IPS-18a (cell line): ENCODE data around the gene PGR.

Source experiments
- H3K27ac ChIP-seq: one replicate; pipeline ENCODE4 v1.5.1; 2013; ENCODE audit warnings: low read length
- H3K27me3 ChIP-seq: one replicate; pipeline ENCODE4 v1.6.1; 2013; ENCODE audit warnings: mild to moderate bottlenecking, low read length; ENCODE audit not compliant: control insufficient read depth, insufficient read depth
- H3K36me3 ChIP-seq: one replicate; pipeline ENCODE4 v1.6.1; 2013; ENCODE audit warnings: low read depth, low read length; ENCODE audit not compliant: control insufficient read depth
- H3K4me1 ChIP-seq: one replicate; pipeline ENCODE4 v1.6.1; 2013; ENCODE audit warnings: low read depth, low read length; ENCODE audit not compliant: control insufficient read depth
- H3K4me3 ChIP-seq: one replicate; pipeline ENCODE4 v1.5.1; 2013; ENCODE audit warnings: low read length
- H3K9ac ChIP-seq: one replicate; pipeline ENCODE4 v1.6.1; 2013; ENCODE audit warnings: mild to moderate bottlenecking, low read length, moderate library complexity
- H3K9me3 ChIP-seq: one replicate; pipeline ENCODE4 v1.6.1; 2013; ENCODE audit warnings: low read depth, low read length; ENCODE audit not compliant: control insufficient read depth

PGR gene

DNA sequence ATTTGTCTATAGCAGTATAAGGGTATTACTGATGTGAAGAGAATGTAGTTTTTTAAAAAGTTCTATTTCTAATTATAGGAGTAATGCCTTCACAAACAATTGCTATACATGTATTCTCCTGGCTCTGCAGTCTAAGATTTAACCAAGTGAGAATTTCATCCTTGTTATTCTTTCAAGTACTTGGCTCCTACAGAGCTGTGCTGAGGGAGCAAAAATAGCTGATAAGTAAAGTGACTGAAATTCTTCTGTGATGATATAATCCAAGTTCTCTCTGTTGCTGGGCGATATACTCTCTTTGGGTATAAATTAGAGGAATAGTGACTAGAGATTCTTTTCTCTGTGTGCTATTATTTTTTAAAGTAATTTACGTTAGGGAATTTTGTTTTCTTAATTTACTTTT lies 68.0 kb downstream of the PGR start:
- Histone ChIP-seq H3K9ac (no peak overlapping the region), H3K4me3 (no peak overlapping the region), H3K36me3 (no peaks in the 10 kb centered on the region), H3K27me3 (no peaks in the 10 kb centered on the region), H3K4me1 (no peaks in the 10 kb centered on the region), H3K9me3 (no peaks in the 10 kb centered on the region), H3K27ac (no peak overlapping the region)

GRCh38 chr11:101059331-101059730 lies 70.3 kb downstream of the PGR start:
- H3K27ac ChIP-seq = no peak overlapping the region
- no peak overlapping the region for H3K4me3 ChIP-seq
- H3K4me1 ChIP-seq = no peaks in the 10 kb centered on the region

DNA sequence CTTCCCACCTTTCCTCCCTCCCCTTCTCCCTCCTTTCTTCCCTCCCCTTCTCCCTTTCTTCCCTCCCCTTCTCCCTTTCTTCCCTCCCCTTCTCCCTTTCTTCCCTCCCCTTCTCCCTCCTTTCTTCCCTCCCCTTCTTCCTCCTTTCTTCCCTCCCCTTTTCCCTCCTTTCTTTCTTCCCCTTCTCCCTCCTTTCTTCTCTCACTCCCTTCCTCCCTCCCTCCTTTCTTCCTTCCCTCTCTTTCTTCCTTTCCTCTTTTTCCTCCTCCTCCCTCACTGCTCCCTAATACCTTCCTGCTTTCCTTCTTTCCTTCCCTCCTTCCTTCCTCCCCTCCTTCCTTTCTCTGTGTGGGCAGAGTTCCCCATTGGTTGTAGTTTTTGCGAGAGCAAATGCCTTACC lies 76.1 kb downstream of the PGR start:
- no peaks in the 10 kb centered on the region for H3K9me3 ChIP-seq
- no peaks in the 10 kb centered on the region for H3K27me3 ChIP-seq
- H3K36me3 ChIP-seq = no peaks in the 10 kb centered on the region
- H3K4me3 ChIP-seq = no peak overlapping the region
- H3K4me1 ChIP-seq = no peaks in the 10 kb centered on the region
- H3K27ac ChIP-seq = no peak overlapping the region
- no peak overlapping the region for H3K9ac ChIP-seq

More at GRCh38 chr11:101059331-101059730, 70.3 kb downstream of the PGR start:
- Histone ChIP-seq H3K36me3 (no peaks in the 10 kb centered on the region), H3K9ac (no peak overlapping the region), H3K27me3 (no peaks in the 10 kb centered on the region), H3K9me3 (no peaks in the 10 kb centered on the region)

DNA sequence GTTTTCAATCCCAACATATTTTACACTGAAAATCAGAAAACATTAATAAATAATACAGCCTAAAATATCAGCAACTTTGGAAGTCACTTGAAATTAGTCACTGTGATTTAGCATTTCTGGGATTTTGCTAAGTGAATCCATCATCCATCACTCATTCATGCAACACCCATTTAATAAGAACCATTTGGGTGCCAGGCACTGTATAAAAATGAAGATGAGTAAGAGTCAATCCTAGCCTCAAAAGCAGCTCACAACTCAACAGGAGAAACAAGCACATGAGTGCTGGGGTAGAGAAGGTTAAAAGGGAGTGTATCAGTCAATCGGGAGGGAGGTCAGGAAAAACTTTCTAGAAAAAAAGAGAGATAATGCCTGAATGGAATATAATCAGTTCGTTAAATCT lies 77.9 kb downstream of the PGR start:
- no peak overlapping the region for H3K4me3 ChIP-seq
- H3K4me1 ChIP-seq = no peaks in the 10 kb centered on the region
- H3K27ac ChIP-seq = no peak overlapping the region
- H3K9me3 ChIP-seq = no peaks in the 10 kb centered on the region
- H3K27me3 ChIP-seq = no peaks in the 10 kb centered on the region
- no peak overlapping the region for H3K9ac ChIP-seq
- no peaks in the 10 kb centered on the region for H3K36me3 ChIP-seq

- no peaks in the 10 kb centered on the region for H3K27me3 ChIP-seq
- H3K9ac ChIP-seq = no peak overlapping the region
- no peak overlapping the region for H3K27ac ChIP-seq
Measured at GRCh38 chr11:101049813-101050212, 79.8 kb downstream of the PGR start.

DNA sequence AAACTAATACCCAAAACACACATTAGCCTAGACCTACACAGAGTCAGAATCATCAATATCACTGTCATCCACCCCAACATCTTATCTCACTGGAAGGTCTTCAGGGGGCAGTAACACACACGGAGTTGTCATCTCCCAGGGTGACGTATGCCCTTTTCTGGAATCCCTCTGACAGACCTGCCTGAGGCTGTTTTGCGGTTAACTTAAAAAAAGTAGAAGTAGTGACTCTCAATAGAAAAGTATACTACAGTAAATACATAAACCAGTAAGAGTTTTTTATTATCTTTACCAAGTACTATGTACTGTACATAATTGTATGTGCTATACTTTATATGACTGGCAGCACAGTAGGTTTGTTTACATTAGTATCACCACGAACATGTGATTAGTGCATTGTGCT lies 80.5 kb downstream of the PGR start:
- H3K27me3 ChIP-seq = no peaks in the 10 kb centered on the region
- no peaks in the 10 kb centered on the region for H3K9me3 ChIP-seq
- no peaks in the 10 kb centered on the region for H3K36me3 ChIP-seq
- H3K9ac ChIP-seq = no peak overlapping the region
- H3K4me1 ChIP-seq = no peaks in the 10 kb centered on the region
- H3K4me3 ChIP-seq = no peak overlapping the region
- H3K27ac ChIP-seq = no peak overlapping the region

More at GRCh38 chr11:101049813-101050212, 79.8 kb downstream of the PGR start:
- Histone ChIP-seq H3K9me3 (no peaks in the 10 kb centered on the region), H3K36me3 (no peaks in the 10 kb centered on the region), H3K4me3 (no peak overlapping the region), H3K4me1 (no peaks in the 10 kb centered on the region)

- Histone ChIP-seq H3K9ac (no peak overlapping the region), H3K4me3 (no peak overlapping the region), H3K9me3 (no peaks in the 10 kb centered on the region), H3K27me3 (no peaks in the 10 kb centered on the region), H3K27ac (no peak overlapping the region), H3K36me3 (no peaks in the 10 kb centered on the region), H3K4me1 (no peaks in the 10 kb centered on the region)
Measured at GRCh38 chr11:101048479-101048878, 81.1 kb downstream of the PGR start.

DNA sequence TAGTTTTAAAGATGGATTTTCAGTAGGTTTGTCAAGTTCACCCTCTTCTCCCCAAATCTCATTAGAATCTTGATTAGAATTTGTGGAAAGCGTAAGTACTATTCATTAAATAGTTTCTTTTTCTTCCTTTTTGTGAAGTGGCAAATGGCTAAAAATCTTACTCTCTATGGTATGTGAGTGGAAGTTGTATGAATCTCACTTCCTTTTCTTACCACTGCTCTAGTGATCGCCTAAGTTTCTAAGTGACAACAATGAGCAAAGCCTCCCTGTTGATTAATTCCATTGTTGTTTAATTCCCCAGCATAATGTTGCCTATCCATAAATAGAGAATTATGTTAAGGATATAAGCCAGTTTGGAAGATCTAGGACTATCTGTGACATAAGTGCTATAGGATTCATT lies 82.7 kb downstream of the PGR start:
- Histone ChIP-seq H3K9me3 (no peaks in the 10 kb centered on the region), H3K27me3 (no peaks in the 10 kb centered on the region), H3K36me3 (no peaks in the 10 kb centered on the region), H3K4me3 (no peak overlapping the region), H3K4me1 (no peaks in the 10 kb centered on the region), H3K9ac (no peak overlapping the region), H3K27ac (no peak overlapping the region)

GRCh38 chr11:101045415-101045814 lies 84.2 kb downstream of the PGR start:
- Histone ChIP-seq H3K9ac (no peak overlapping the region), H3K4me1 (no peaks in the 10 kb centered on the region), H3K36me3 (no peaks in the 10 kb centered on the region), H3K27me3 (no peaks in the 10 kb centered on the region), H3K4me3 (no peak overlapping the region), H3K9me3 (no peaks in the 10 kb centered on the region), H3K27ac (no peak overlapping the region)

DNA sequence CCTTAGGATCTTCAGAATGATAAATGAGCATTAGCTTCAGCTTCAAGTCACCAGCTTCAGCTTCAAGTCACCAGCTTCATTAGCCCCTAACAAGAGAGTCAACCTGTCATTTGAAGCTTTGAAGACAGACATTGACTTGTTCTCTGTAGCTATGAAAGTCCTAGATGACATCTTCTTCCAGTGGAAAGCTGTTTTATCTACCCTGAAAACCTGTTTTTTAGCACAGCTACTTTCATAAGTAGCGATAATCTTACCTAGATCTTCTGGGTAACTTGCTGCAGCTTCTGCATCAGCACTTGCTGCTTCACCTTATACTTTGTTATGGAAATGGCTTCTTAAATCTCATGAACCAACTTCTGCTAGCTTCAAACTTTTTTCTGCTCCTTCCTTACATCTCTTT lies 85.7 kb downstream of the PGR start:
- no peaks in the 10 kb centered on the region for H3K4me1 ChIP-seq
- H3K36me3 ChIP-seq = no peaks in the 10 kb centered on the region
- H3K9me3 ChIP-seq = no peaks in the 10 kb centered on the region
- H3K9ac ChIP-seq = no peak overlapping the region
- no peak overlapping the region for H3K27ac ChIP-seq
- H3K4me3 ChIP-seq = no peak overlapping the region
- no peaks in the 10 kb centered on the region for H3K27me3 ChIP-seq

- Histone ChIP-seq H3K4me1 (no peaks in the 10 kb centered on the region), H3K9me3 (no peaks in the 10 kb centered on the region), H3K36me3 (no peaks in the 10 kb centered on the region), H3K4me3 (no peak overlapping the region), H3K9ac (no peak overlapping the region), H3K27ac (no peak overlapping the region), H3K27me3 (no peaks in the 10 kb centered on the region)
Measured at GRCh38 chr11:101035872-101036271, 93.7 kb downstream of the PGR start.

DNA sequence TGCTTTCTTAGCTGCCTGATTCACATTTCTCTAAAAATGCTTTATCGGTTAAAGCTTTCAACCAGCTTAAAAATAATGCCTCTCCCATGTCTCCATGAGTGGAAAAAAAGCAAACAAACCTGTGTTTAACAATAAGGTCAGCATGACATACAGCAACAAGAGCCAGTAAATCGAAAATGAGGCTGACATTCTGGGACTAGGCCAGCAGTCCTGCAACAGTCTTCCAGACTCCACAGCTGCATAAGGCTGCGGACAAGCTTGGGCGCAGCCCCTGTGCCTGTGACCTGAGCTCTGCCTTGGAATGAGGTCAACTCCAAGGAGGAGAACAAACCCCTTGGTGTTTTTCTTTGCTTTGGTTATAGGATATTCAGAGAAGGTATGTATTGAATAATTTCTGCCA lies 95.5 kb downstream of the PGR start:
- Histone ChIP-seq H3K4me3 (no peak overlapping the region), H3K27ac (no peak overlapping the region), H3K4me1 (no peaks in the 10 kb centered on the region), H3K9ac (no peak overlapping the region), H3K36me3 (no peaks in the 10 kb centered on the region), H3K27me3 (no peaks in the 10 kb centered on the region), H3K9me3 (no peaks in the 10 kb centered on the region)
